HEK293 (cell line): ENCODE results near the gene RBFOX2.

Experiments used
- CTCF ChIA-PET: fragments of 350-600 bp; formaldehyde crosslinking; extraction: SDS; loops from one replicate; lab custom pipeline; 2021; ENCODE audit warnings: antibody characterized with exemption; lab: Yijun Ruan, JAX
- POLR2A ChIA-PET: fragments of 300-600 bp; formaldehyde crosslinking; extraction: SDS; loops from one replicate; lab custom pipeline; 2020; ENCODE audit warnings: antibody characterized with exemption, inconsistent platforms; lab: Yijun Ruan, JAX
- H3K27ac ChIP-seq: fragments of 200-500 bp; sonication (Bioruptor generic); 2 replicates; pipeline ENCODE4 v1.5.1; 2014; ENCODE audit warnings: low read depth, low read length, control low read depth, inconsistent platforms; ENCODE audit errors: extremely low read depth
- H3K36me3 ChIP-seq, 2 experiments: fragments of 200-500 bp in 1 of 2; sonication (Bioruptor generic) in 1 of 2; 1 replicate in 1 of 2; 2 replicates in 1 of 2; pipeline ENCODE4 v1.5.1; 2014 to 2017; ENCODE audit warnings: inconsistent platforms in 2 of 2, low read length in 2 of 2; ENCODE audit not compliant: control insufficient read depth in 2 of 2, insufficient read depth in 1 of 2
- H3K4me1 ChIP-seq: fragments of 200-500 bp; sonication (Bioruptor generic); 2 replicates; pipeline ENCODE4 v1.5.1; 2014; ENCODE audit warnings: mild to moderate bottlenecking, low read length, inconsistent platforms; ENCODE audit not compliant: control insufficient read depth, insufficient read depth
- H3K4me3 ChIP-seq: 2 replicates; pipeline ENCODE4 v1.5.1; 2011; ENCODE audit warnings: low read depth, mild to moderate bottlenecking, control low read depth, low read length, moderate library complexity
- H3K9me3 ChIP-seq: fragments of 200-500 bp; sonication (Bioruptor generic); 2 replicates; pipeline ENCODE4 v1.5.1; 2014; ENCODE audit warnings: low read depth, low read length, inconsistent platforms; ENCODE audit not compliant: control insufficient read depth, insufficient read depth
- GLI4 ChIP-seq: fragments of 450-650 bp; formaldehyde crosslinking; IDR thresholded peaks from 2 replicates; pipeline ENCODE4 v1.5.1; 2016; ENCODE audit warnings: missing biosample characterization, missing genetic modification characterization
- GLIS1 ChIP-seq: fragments of 450-650 bp; formaldehyde crosslinking; IDR thresholded peaks from 2 replicates; pipeline ENCODE4 v1.5.1; 2016; ENCODE audit warnings: missing biosample characterization, missing genetic modification characterization
- PRDM6 ChIP-seq: fragments of 450-650 bp; formaldehyde crosslinking; IDR thresholded peaks from 2 replicates; pipeline ENCODE4 v1.5.1; 2017; ENCODE audit warnings: missing biosample characterization, missing genetic modification characterization
- SALL2 ChIP-seq: fragments of 450-650 bp; formaldehyde crosslinking; IDR thresholded peaks from 2 replicates; pipeline ENCODE4 v1.5.0; 2017; ENCODE audit warnings: missing biosample characterization, mild to moderate bottlenecking, missing genetic modification characterization, borderline replicate concordance
- SCRT2 ChIP-seq: fragments of 450-650 bp; formaldehyde crosslinking; IDR thresholded peaks from 2 replicates; pipeline ENCODE4 v1.5.1; 2016; ENCODE audit warnings: missing biosample characterization, missing genetic modification characterization
- SP2 ChIP-seq: fragments of 450-650 bp; formaldehyde crosslinking; IDR thresholded peaks from 2 replicates; pipeline ENCODE4 v1.5.1; 2016; ENCODE audit warnings: missing biosample characterization, missing genetic modification characterization
- ZBTB48 ChIP-seq: fragments of 450-650 bp; formaldehyde crosslinking; IDR thresholded peaks from 2 replicates; pipeline ENCODE4 v1.5.1; 2016; ENCODE audit warnings: missing biosample characterization, missing genetic modification characterization
- ZNF214 ChIP-seq: fragments of 450-650 bp; formaldehyde crosslinking; IDR thresholded peaks from 2 replicates; pipeline ENCODE4 v1.5.1; 2017; ENCODE audit warnings: missing biosample characterization, mild to moderate bottlenecking, missing genetic modification characterization, borderline replicate concordance
- ZNF404 ChIP-seq: fragments of 450-650 bp; formaldehyde crosslinking; IDR thresholded peaks from 2 replicates; pipeline ENCODE4 v1.5.1; 2017; ENCODE audit warnings: missing biosample characterization, missing genetic modification characterization
- ZNF518A ChIP-seq: fragments of 450-650 bp; formaldehyde crosslinking; conservative IDR thresholded peaks from 2 replicates; pipeline ENCODE4 v1.5.1; 2016; ENCODE audit warnings: low read depth, missing biosample characterization, missing genetic modification characterization
- ZNF521 ChIP-seq: fragments of 450-650 bp; formaldehyde crosslinking; IDR thresholded peaks from 2 replicates; pipeline ENCODE4 v1.5.1; 2017; ENCODE audit warnings: missing biosample characterization, mild to moderate bottlenecking, missing genetic modification characterization
- ZNF561 ChIP-seq: fragments of 450-650 bp; IDR thresholded peaks from 2 replicates; pipeline ENCODE4 v1.5.1; 2018; ENCODE audit warnings: missing biosample characterization, missing genetic modification characterization, borderline replicate concordance
- ZNF626 ChIP-seq: fragments of 450-650 bp; sonication (Bioruptor Pico); formaldehyde crosslinking; IDR thresholded peaks from 2 replicates; pipeline ENCODE4 v1.5.1; 2018; ENCODE audit warnings: missing biosample characterization, missing genetic modification characterization, inconsistent platforms
- ZNF776 ChIP-seq: fragments of 450-650 bp; formaldehyde crosslinking; IDR thresholded peaks from 2 replicates; pipeline ENCODE4 v1.5.0; 2017; ENCODE audit warnings: missing biosample characterization, missing genetic modification characterization, borderline replicate concordance
- ZSCAN16 ChIP-seq: fragments of 450-650 bp; formaldehyde crosslinking; IDR thresholded peaks from 2 replicates; pipeline ENCODE4 v1.5.1; 2016; ENCODE audit warnings: missing biosample characterization, missing genetic modification characterization
- ZXDB ChIP-seq: fragments of 450-650 bp; formaldehyde crosslinking; IDR thresholded peaks from 2 replicates; pipeline ENCODE4 v1.5.1; 2016; ENCODE audit warnings: missing biosample characterization, missing genetic modification characterization
- TF ChIP-seq, protein P1 (sequence below): fragments of 450-650 bp; formaldehyde crosslinking; IDR thresholded peaks from 2 replicates; pipeline ENCODE4 v1.5.1; 2016; ENCODE audit warnings: missing biosample characterization, missing genetic modification characterization, low read depth
- TF ChIP-seq, protein P2 (sequence below): fragments of 450-650 bp; formaldehyde crosslinking; IDR thresholded peaks from 2 replicates; pipeline ENCODE4 v1.5.1; 2016; ENCODE audit warnings: missing biosample characterization, missing genetic modification characterization

RBFOX2 gene

DNA sequence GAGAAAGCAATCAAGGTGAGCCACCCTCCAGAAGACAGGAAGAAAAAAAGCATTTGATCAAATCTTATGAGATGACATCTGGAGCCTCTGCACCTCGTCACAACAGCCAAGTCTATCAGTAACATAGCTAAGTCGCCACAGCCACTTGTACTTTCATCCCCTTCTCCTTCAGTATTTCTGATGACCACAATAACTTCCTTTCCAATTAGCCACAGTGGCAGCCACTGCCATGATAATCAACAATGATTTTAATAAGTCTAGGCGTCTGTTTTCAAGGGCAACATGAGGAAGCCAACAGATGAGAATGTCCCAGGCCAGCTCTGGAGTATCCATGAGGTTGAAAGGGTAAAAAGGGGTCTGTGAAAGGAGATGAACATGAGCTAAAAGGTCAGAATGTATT is 29.9 kb downstream of the RBFOX2 start (continued):
- TF ChIP-seq, protein P1, sequence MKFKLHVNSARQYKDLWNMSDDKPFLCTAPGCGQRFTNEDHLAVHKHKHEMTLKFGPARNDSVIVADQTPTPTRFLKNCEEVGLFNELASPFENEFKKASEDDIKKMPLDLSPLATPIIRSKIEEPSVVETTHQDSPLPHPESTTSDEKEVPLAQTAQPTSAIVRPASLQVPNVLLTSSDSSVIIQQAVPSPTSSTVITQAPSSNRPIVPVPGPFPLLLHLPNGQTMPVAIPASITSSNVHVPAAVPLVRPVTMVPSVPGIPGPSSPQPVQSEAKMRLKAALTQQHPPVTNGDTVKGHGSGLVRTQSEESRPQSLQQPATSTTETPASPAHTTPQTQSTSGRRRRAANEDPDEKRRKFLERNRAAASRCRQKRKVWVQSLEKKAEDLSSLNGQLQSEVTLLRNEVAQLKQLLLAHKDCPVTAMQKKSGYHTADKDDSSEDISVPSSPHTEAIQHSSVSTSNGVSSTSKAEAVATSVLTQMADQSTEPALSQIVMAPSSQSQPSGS: no peak
- TF ChIP-seq, protein P2, sequence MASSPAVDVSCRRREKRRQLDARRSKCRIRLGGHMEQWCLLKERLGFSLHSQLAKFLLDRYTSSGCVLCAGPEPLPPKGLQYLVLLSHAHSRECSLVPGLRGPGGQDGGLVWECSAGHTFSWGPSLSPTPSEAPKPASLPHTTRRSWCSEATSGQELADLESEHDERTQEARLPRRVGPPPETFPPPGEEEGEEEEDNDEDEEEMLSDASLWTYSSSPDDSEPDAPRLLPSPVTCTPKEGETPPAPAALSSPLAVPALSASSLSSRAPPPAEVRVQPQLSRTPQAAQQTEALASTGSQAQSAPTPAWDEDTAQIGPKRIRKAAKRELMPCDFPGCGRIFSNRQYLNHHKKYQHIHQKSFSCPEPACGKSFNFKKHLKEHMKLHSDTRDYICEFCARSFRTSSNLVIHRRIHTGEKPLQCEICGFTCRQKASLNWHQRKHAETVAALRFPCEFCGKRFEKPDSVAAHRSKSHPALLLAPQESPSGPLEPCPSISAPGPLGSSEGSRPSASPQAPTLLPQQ (tag by site-specific recombination): no peak
- TF ChIP-seq ZNF404 (tag by site-specific recombination) (no peak), SCRT2 (tag by site-specific recombination) (no peak), ZSCAN16 (tag by site-specific recombination) (no peak), SP2 (tag by site-specific recombination) (no peak)

DNA sequence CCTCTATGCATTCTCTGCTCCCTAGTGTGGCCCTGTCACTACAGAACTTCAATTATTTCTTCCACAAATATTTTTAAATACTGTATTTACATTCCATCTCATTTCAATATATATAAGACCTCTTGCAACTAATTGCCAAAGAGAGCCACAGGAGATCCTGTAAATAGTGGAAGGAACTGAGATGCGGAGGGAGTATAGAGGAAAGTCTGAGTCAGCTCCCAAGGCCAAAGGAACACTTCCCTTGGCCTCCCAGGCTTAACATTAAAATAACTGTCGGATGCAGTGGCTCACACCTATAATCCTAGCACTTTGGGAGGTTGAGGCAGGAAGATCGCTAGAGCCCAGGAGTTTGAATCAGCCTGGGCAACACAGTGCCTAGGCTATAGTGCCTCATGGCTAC is 31.2 kb downstream of the RBFOX2 start:
- H3K9me3 ChIP-seq: no peaks in the 10 kb centered on the region
- TF ChIP-seq ZNF626 (tag by site-specific recombination) (no peak), GLIS1 (0 out of 2 replicates have a peak, but pooled peaks have one; percentile 35)
- H3K4me3 ChIP-seq: no peak overlapping the region
- POLR2A ChIA-PET: interaction anchor here (2.3 kb wide), 1 partner anchor 31 kb away, joined by 7 read pairs; the partner anchor contains the start of gene RBFOX2
- no peak overlapping the region for H3K27ac ChIP-seq
- peaks cover 14% of the 10 kb centered on the region for H3K4me1 ChIP-seq
- CTCF ChIA-PET: interaction anchor here (0.6 to 1.8 kb wide), 3 partner anchors 11 to 70 kb away, joined by 4 to 7 read pairs (median 4); no protein-coding TSS in a partner anchor
- peaks cover 0 to 2% of the 10 kb centered on the region in 2 experiments; a peak in 1 of 3 replicates for H3K36me3 ChIP-seq

GRCh38 chr22:35996596-35996995 is 32.0 kb downstream of the RBFOX2 start:
- Histone ChIP-seq H3K36me3 (peaks cover 0 to 2% of the 10 kb centered on the region in 2 experiments; a peak in 1 of 3 replicates), H3K4me3 (no peak overlapping the region), H3K9me3 (no peaks in the 10 kb centered on the region), H3K4me1 (peaks cover 9% of the 10 kb centered on the region), H3K27ac (no peak overlapping the region)
- ChIA-PET CTCF (interaction anchor here (0.8 to 1.8 kb wide), 4 partner anchors 37 to 71 kb away, joined by 3 to 7 read pairs (median 4); no protein-coding TSS in a partner anchor), POLR2A (interaction anchor here (1.6 to 2.3 kb wide), 2 partner anchors 12 to 32 kb away, joined by 4 to 7 read pairs; partner anchors contain the start of gene RBFOX2)
- TF ChIP-seq ZNF776 (tag by site-specific recombination): no peak

DNA sequence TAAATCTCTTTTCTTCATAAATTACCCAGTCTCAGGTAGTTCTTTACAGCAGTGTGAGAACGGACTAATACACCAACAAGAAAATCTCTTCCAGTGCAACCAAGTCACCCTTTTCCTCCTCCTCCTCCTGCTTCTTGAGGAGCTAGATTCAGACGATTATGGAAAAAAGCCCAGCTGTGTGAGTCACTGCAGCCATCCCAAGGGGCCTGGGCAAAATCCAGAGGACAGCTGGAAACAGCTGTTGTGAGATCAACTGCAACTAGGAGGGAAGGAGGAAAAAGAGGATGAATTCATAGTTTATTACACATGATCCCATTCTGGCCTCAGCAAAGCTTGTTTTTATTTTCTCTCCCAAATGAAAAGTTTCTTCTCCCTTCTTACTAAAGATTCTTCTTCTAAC is 32.9 kb downstream of the RBFOX2 start:
- CTCF ChIA-PET: interaction anchor here (0.5 to 2.8 kb wide), 3 partner anchors 15 to 70 kb away, joined by 4 to 15 read pairs (median 4); no protein-coding TSS in a partner anchor
- peaks cover 2 to 4% of the 10 kb centered on the region in 2 experiments; a peak in 1 of 3 replicates for H3K36me3 ChIP-seq
- TF ChIP-seq SALL2 (tag by site-specific recombination) (no peak), ZNF521 (tag by site-specific recombination) (no peak), ZBTB48 (tag by site-specific recombination) (peak; percentile 94), GLI4 (tag by site-specific recombination) (no peak), PRDM6 (tag by site-specific recombination) (0 out of 2 replicates have a peak, but pooled peaks have one; percentile 20), ZNF518A (tag by site-specific recombination) (no peak), ZNF214 (tag by site-specific recombination) (no peak), ZNF561 (tag by site-specific recombination) (no peak), ZXDB (tag by site-specific recombination) (no peak)

More for the DNA sequence above, 32.9 kb downstream of the RBFOX2 start:
- Histone ChIP-seq H3K27ac (no peak overlapping the region), H3K4me1 (peaks cover 9% of the 10 kb centered on the region), H3K9me3 (no peaks in the 10 kb centered on the region), H3K4me3 (no peak overlapping the region)
- POLR2A ChIA-PET: interaction anchor here (1.6 to 2.3 kb wide), 2 partner anchors 12 to 33 kb away, joined by 4 to 7 read pairs; partner anchors contain the start of gene RBFOX2
